GM21360 (cell line): ENCODE results near the gene ANXA8.
"Not testable (repeated sequence)": the region's sequence is repeated elsewhere in the genome, so short reads cannot be mapped to it uniquely, and the experiment has no call there.

Source experiments
- ATAC-seq: cut with Tn5 transposase; IDR thresholded peaks from one replicate; pipeline ENCODE4 v1.9.1; 2021; ENCODE audit warnings: mild to moderate bottlenecking, moderate library complexity; ENCODE audit not compliant: unreplicated experiment

The ANXA8 gene

DNA sequence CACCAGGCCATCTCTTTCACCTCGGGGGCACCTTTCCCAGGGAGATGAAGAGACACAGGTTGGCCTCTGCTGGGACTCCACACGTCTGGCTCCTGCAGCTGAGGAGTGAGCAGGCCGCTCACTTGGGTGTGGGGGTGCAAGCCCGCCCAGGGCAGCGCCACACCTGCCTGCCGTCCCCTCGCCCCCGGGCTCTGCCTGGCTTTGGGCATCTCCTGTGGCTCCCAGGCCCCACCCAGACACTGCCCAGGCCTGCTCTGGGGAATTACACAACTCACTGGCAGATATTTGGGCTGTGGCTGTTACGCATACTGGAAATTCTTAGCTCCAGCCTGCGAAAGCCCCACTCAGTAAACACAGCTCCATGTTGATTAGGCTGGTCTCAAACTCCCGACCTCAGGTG lies at the start of gene ANXA8:
ANXA8 (minus strand) TSS at position 193 of the 400 bp plus-strand sequence; CDS start at position 11, 182 bp downstream.
- not testable (repeated sequence) for ATAC-seq

DNA sequence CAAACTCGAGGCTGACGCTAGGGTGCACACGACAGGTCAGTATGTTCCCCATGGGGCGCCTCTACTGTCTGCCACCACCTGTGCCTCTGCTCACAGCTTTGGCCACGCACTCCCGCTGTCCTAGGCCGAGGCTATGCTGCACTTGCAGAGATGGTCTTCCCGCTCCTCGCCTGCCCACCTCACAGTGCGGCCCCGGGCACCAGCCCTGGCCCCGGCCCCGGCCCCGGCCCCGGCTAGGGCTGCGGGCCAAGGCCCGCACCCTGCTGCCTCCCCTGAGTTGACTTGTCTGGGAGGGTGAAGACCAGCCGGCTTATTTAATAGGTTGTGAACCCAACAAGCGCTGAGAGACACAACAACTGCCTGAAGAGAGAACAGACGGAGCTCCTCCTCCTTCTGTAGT lies 39.6 kb upstream of the ANXA8 start, which contains the start of gene AGAP9:
AGAP9 (minus strand) TSS at position 164 of the 400 bp plus-strand sequence; CDS start at position 52, 112 bp downstream.
- ATAC-seq: not testable (repeated sequence)

GRCh38 chr10:47502313-47502712 lies 18.4 kb upstream of the ANXA8 start:
- ATAC-seq: not testable (repeated sequence)

GRCh38 chr10:47494226-47494625 lies 10.3 kb upstream of the ANXA8 start:
- not testable (repeated sequence) for ATAC-seq

- ATAC-seq: not testable (repeated sequence)
Measured at GRCh38 chr10:47491600-47491999, 7.7 kb upstream of the ANXA8 start, which contains the start of gene FAM25G. Gene FAM25G, minus strand, starts transcription at chr10:47491700. Its CDS starts 26 bp downstream, at chr10:47491674.

- ATAC-seq: not testable (repeated sequence)
Measured at GRCh38 chr10:47489630-47490029, 5.7 kb upstream of the ANXA8 start.

- not testable (repeated sequence) for ATAC-seq
Measured at GRCh38 chr10:47485943-47486342, 2.0 kb upstream of the ANXA8 start.

GRCh38 chr10:47484786-47485185 lies 871 bp upstream of the ANXA8 start:
- ATAC-seq: not testable (repeated sequence)

DNA sequence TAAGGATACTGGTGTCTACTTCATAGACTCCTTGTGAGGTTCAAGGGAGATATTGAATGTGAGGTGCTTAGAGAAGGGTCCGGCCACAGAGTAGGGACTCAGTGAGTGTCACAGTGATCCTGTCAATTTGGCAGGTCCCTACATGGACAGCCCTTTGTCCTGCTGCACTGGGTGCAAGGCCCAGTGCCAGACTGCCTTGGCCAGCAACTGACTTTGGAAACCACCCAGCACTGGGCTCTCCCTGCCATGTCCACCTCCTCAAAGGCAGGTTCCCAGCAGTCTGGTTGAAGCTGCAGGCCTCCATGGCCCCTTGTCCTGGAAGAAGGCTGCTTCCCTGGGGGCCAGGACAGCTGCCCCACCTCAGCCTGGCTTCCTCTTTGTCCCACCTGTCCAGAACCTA lies 1.5 kb downstream of the ANXA8 start:
- ATAC-seq: not testable (repeated sequence)

- not testable (repeated sequence) for ATAC-seq
Measured at GRCh38 chr10:47481768-47482181, 2.1 kb downstream of the ANXA8 start.

DNA sequence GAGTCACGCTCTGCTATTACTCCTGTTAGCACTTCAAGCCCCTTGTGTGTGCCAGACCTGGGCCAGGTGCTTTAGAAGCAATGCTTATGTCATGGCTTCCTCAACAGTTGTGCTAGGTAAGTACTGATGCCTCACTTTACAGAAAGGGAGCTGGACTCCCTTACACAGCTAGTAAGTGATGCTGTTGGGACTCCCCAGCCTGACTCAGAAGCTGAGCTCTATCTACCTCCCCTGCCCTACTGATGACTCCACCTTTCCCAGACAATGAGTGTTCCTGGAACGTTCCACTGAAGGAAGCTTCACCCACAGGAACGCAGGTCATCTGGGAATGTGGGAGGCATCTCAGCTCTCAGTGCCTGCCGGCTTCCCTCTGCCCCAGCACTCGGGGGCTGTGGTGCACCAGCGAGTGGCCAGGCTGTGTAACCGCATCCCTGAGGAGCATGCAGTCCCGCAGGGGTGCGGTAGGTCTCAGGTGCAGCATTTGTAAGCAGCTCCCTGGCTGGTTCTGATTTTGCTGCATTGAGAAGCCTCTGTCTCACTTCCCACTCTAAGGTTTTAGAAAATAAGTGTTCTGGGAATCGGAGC lies 2.6 kb downstream of the ANXA8 start:
- not testable (repeated sequence) for ATAC-seq

- ATAC-seq: not testable (repeated sequence)
Measured at GRCh38 chr10:47480133-47480532, 3.8 kb downstream of the ANXA8 start.

- ATAC-seq: not testable (repeated sequence)
Measured at GRCh38 chr10:47478114-47478513, 5.8 kb downstream of the ANXA8 start.

DNA sequence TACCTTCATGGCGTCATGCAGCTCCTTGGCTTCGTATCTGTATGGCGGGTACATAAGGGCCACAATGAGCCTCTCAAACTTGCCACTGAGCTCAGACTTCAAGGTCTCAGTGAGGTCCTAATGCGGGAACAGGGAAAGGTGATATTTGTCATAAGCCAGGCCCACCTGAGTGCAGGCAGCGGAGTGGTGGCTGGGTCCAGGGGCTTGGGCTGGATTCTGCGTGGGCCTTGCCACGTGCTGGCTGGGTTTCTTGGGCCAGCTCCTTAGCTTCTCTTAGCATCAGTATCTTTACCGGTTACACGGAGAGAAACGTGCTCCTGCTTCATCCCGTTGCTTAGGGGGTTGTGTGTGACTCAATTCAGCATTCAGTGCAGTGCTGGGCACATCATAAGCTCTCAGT lies 6.8 kb downstream of the ANXA8 start:
- not testable (repeated sequence) for ATAC-seq

DNA sequence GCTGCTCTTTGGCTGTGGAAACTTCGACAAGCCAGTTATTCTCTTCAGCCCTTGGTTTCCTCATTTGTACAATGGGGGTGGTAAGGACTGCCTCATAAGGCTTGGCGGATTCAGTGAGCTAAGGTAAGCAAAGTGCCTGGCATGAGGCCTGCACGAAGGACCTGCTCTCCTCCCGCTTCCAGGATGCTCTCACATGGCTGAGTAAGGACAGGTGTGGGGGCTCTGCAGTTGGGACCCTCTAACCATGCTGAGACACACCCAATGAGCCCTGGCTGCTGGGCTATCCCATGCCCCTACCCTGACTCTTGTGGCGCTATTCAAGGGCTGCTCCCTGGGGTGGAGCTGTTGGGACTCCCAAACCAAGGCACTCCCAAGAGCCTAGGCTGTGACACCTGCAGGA lies 8.8 kb downstream of the ANXA8 start:
- not testable (repeated sequence) for ATAC-seq

DNA sequence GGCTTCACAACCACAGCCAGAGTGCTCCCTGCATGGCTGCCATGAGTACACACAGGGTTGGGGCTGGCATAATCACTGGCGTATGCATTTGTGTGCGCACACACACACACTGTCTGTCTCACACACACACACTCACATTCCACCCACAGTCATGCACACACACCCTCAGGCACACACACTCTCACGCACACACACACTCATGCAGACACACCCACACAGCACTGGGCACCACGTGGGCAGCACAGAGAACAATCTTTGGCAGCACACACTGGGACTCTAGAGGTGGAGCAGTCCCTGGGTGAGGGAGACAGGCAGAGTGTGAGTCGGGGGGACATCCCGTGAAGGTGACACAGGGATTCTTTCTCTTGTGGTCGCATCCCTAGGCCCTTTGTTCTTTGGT lies 10.4 kb downstream of the ANXA8 start:
- ATAC-seq: not testable (repeated sequence)

- peak; percentile 75 for ATAC-seq
Measured at GRCh38 chr10:47472647-47473046, 11.3 kb downstream of the ANXA8 start.

GRCh38 chr10:47472072-47472471 lies 11.8 kb downstream of the ANXA8 start:
- ATAC-seq: not testable (repeated sequence)

- not testable (repeated sequence) for ATAC-seq
Measured at GRCh38 chr10:47468731-47469528, 15.0 kb downstream of the ANXA8 start.

GRCh38 chr10:47467957-47468356 lies 16.0 kb downstream of the ANXA8 start:
- ATAC-seq: not testable (repeated sequence)

- ATAC-seq: not testable (repeated sequence)
Measured at GRCh38 chr10:47467458-47467857, 16.5 kb downstream of the ANXA8 start.
